Stimulated activated CD4-positive, alpha-beta T cell treated with anti-CD3 and anti-CD28 coated beads, Interleukin-4, amount 100 ng/mL, for 4 hours (primary cell): ENCODE measurements around the gene GZMB.
"Not testable (repeated sequence)": the region's sequence is repeated elsewhere in the genome, so short reads cannot be mapped to it uniquely, and the experiment has no call there.

Experiments
- DNase-seq, 2 experiments: peaks; one replicate each; pipeline ENCODE4 v3.0.0-alpha.2; 2020

The GZMB gene

GRCh38 chr14:24630872-24631477 lies 3.0 kb downstream of the GZMB start:
- DNase-seq: no peak

- DNase-seq: no peak
Observed at GRCh38 chr14:24630087-24630871, 3.7 kb downstream of the GZMB start.

- no peak for DNase-seq
Observed at GRCh38 chr14:24629521-24629920, 4.5 kb downstream of the GZMB start.

GRCh38 chr14:24613747-24614146 lies 20.2 kb downstream of the GZMB start:
- no peak for DNase-seq

GRCh38 chr14:24613241-24613640 lies 20.7 kb downstream of the GZMB start:
- DNase-seq: no peak

- no peak for DNase-seq
Observed at GRCh38 chr14:24612196-24612595, 21.8 kb downstream of the GZMB start.

GRCh38 chr14:24609655-24610344 lies 24.2 kb downstream of the GZMB start, which contains the start of gene GZMH:
GZMH (minus strand) TSS chr14:24609685; CDS start chr14:24609613, 72 bp downstream.
- DNase-seq: no peak

GRCh38 chr14:24607635-24608514 lies 26.1 kb downstream of the GZMB start:
- DNase-seq: no peak

- no peak for DNase-seq
Observed at GRCh38 chr14:24607081-24607480, 26.9 kb downstream of the GZMB start.

GRCh38 chr14:24606297-24606696 lies 27.7 kb downstream of the GZMB start:
- DNase-seq: no peak

GRCh38 chr14:24605435-24606190 lies 28.4 kb downstream of the GZMB start:
- peak; percentile 52 to 61 for DNase-seq

- DNase-seq: no peak
Observed at GRCh38 chr14:24597403-24597802, 36.6 kb downstream of the GZMB start.

GRCh38 chr14:24595073-24595808 lies 38.7 kb downstream of the GZMB start:
- DNase-seq: no peak

GRCh38 chr14:24591004-24591403 lies 43.0 kb downstream of the GZMB start:
- not testable (repeated sequence) for DNase-seq

- DNase-seq: not testable (repeated sequence)
Observed at GRCh38 chr14:24584402-24584801, 49.6 kb downstream of the GZMB start.
